ENCODE data around the gene BRDT.

BRDT gene

GRCh38 chr1:91949356-91949699 is at the start of gene BRDT:
Gene BRDT, plus strand, starts transcription at chr1:91949401. Its CDS starts 13,354 bp downstream, at chr1:91962755.
- DNase-seq = no peak

GRCh38 chr1:91900562-91900961 is 48.6 kb upstream of the BRDT start:
- DNase-seq = no peak

- DNase-seq = no peak
Measured at GRCh38 chr1:91901231-91901630, 48.0 kb upstream of the BRDT start.

GRCh38 chr1:91912266-91912665 is 36.9 kb upstream of the BRDT start:
- no peak for DNase-seq

GRCh38 chr1:91913018-91913417 is 36.2 kb upstream of the BRDT start:
- no peak for DNase-seq

GRCh38 chr1:91916046-91916445 is 33.2 kb upstream of the BRDT start:
- DNase-seq = no peak

- no peak for DNase-seq
Measured at GRCh38 chr1:91916811-91917460, 32.3 kb upstream of the BRDT start.

- DNase-seq = no peak
Measured at GRCh38 chr1:91919962-91920361, 29.2 kb upstream of the BRDT start.

- DNase-seq = no peak
Measured at GRCh38 chr1:91924146-91924545, 25.1 kb upstream of the BRDT start.

- DNase-seq = no peak
Measured at GRCh38 chr1:91925644-91926435, 23.4 kb upstream of the BRDT start.

GRCh38 chr1:91928026-91928425 is 21.2 kb upstream of the BRDT start:
- no peak for DNase-seq

- DNase-seq = no peak
Measured at GRCh38 chr1:91929250-91929649, 20.0 kb upstream of the BRDT start.

- no peak for DNase-seq
Measured at GRCh38 chr1:91937613-91938012, 11.6 kb upstream of the BRDT start.

GRCh38 chr1:91940496-91940895 is 8.7 kb upstream of the BRDT start:
- no peak for DNase-seq

- no peak for DNase-seq
Measured at GRCh38 chr1:91944087-91944486, 5.1 kb upstream of the BRDT start.

GRCh38 chr1:91948097-91948496 is 1.1 kb upstream of the BRDT start:
- DNase-seq = no peak

- DNase-seq = peak; percentile 77
Measured at GRCh38 chr1:91948501-91949355, 473 bp upstream of the BRDT start.

- no peak for DNase-seq
Measured at GRCh38 chr1:91952187-91952586, 3.0 kb downstream of the BRDT start.

GRCh38 chr1:91958926-91959325 is 9.7 kb downstream of the BRDT start:
- no peak for DNase-seq

- DNase-seq = no peak
Measured at GRCh38 chr1:91968334-91968733, 19.1 kb downstream of the BRDT start.

GRCh38 chr1:91979383-91979782 is 30.2 kb downstream of the BRDT start:
- DNase-seq = no peak

GRCh38 chr1:91980663-91981062 is 31.5 kb downstream of the BRDT start:
- DNase-seq = no peak

GRCh38 chr1:91981996-91982609 is 32.9 kb downstream of the BRDT start:
- DNase-seq = no peak
